PC-3 (cell line): ENCODE measurements around the gene TIMM44. TPM values are rescaled to one million over a fixed set of nuclear protein-coding genes. Genes with fewer than 3 reads are reported as not detected.

Experiments used
- ATAC-seq: fragments of 200-7000 bp; cut with Tn5 transposase; 2 replicates; pipeline ENCODE4 v1.9.1; 2020; ENCODE audit warnings: mild to moderate bottlenecking, moderate library complexity
- BruUV-seq: library from RNA; stranded (reverse); fragments of 400-500 nt; replicated peaks from 2 replicates; lab custom pipeline; 2021; lab: Mats Ljungman, UMichigan
- CTCF ChIA-PET: fragments of 300-600 bp; sonication (Branson Sonifier 250); formaldehyde crosslinking; loops from one replicate; lab custom pipeline; 2022; ENCODE audit warnings: antibody characterized with exemption; lab: Charles Lee
- POLR2A ChIA-PET: fragments of 300-600 bp; sonication (Branson Sonifier 250); formaldehyde crosslinking; loops from one replicate; lab custom pipeline; 2022; ENCODE audit warnings: antibody characterized with exemption; ENCODE audit not compliant: unreplicated experiment; lab: Charles Lee
- DNase-seq: peaks from one replicate; pipeline ENCODE4 v3.0.0-alpha.2; 2015
- H2AFZ ChIP-seq: fragments of 300-600 bp; sonication (generic); 2 replicates; pipeline ENCODE4 v1.6.0; 2016; ENCODE audit warnings: antibody characterized with exemption, low read length
- H3F3A ChIP-seq: fragments of 300-600 bp; sonication (generic); one replicate; pipeline ENCODE4 v1.6.0; 2017; ENCODE audit warnings: antibody characterized with exemption, low read length, control low read depth, mild to moderate bottlenecking; ENCODE audit not compliant: unreplicated experiment
- H3K27ac ChIP-seq: fragments of 300-600 bp; sonication (generic); 2 replicates; pipeline ENCODE4 v1.5.1; 2016; ENCODE audit warnings: mild to moderate bottlenecking, low read length
- H3K27me3 ChIP-seq: fragments of 300-600 bp; sonication (generic); 2 replicates; pipeline ENCODE4 v1.6.1; 2016; ENCODE audit warnings: low read length, mixed read lengths
- H3K36me3 ChIP-seq: fragments of 300-600 bp; sonication (generic); 2 replicates; pipeline ENCODE4 v1.6.1; 2016; ENCODE audit warnings: low read depth, mixed run types, low read length, mixed read lengths
- H3K4me1 ChIP-seq: fragments of 300-600 bp; sonication (generic); 2 replicates; pipeline ENCODE4 v1.5.1; 2016; ENCODE audit warnings: low read length; ENCODE audit not compliant: insufficient read depth
- H3K4me2 ChIP-seq: fragments of 300-600 bp; sonication (generic); 2 replicates; pipeline ENCODE4 v1.6.0; 2016; ENCODE audit warnings: low read length
- H3K4me3 ChIP-seq: fragments of 300-600 bp; sonication (generic); 2 replicates; pipeline ENCODE4 v1.5.1; 2016; ENCODE audit warnings: mild to moderate bottlenecking, low read length, mixed read lengths
- H3K79me2 ChIP-seq: fragments of 300-600 bp; sonication (generic); 2 replicates; pipeline ENCODE4 v1.6.1; 2017; ENCODE audit warnings: low read length, mixed read lengths
- H3K9ac ChIP-seq: fragments of 300-600 bp; sonication (generic); 2 replicates; pipeline ENCODE4 v1.6.0; 2016; ENCODE audit warnings: mild to moderate bottlenecking, low read length
- H3K9me2 ChIP-seq: fragments of 300-600 bp; sonication (generic); replicated peaks from 2 replicates; pipeline ENCODE4 v1.6.1; 2016; ENCODE audit warnings: mixed run types, low read length, mixed read lengths
- H3K9me3 ChIP-seq: fragments of 300-600 bp; sonication (generic); 2 replicates; pipeline ENCODE4 v1.6.1; 2016; ENCODE audit warnings: low read length, mixed read lengths
- H4K20me1 ChIP-seq: fragments of 300-600 bp; sonication (generic); 2 replicates; pipeline ENCODE4 v1.6.1; 2016; ENCODE audit warnings: low read length, mixed read lengths
- CTCF ChIP-seq: fragments of 300-600 bp; sonication (generic); conservative IDR thresholded peaks from 2 replicates; pipeline ENCODE4 v1.5.1; 2017; ENCODE audit warnings: antibody characterized with exemption, low read depth, mild to moderate bottlenecking, low read length
- EZH2 ChIP-seq: fragments of 300-600 bp; sonication (generic); IDR thresholded peaks from one replicate; pipeline ENCODE4 v1.6.1; 2017; ENCODE audit warnings: antibody characterized with exemption, mild to moderate bottlenecking, low read length; ENCODE audit not compliant: unreplicated experiment
- EZH2phosphoT487 ChIP-seq: fragments of 300-600 bp; sonication (generic); IDR thresholded peaks from 2 replicates; pipeline ENCODE4 v1.6.1; 2018; ENCODE audit warnings: mild to moderate bottlenecking, antibody characterized with exemption, low read length, borderline replicate concordance
- intact Hi-C: fragments of 100-400 bp; cut with micrococcal nuclease; formaldehyde crosslinking; loops from 2 replicates; pipeline ENCODE4 v1.9.0; 2023
- total RNA-seq: library from RNA; depleted of rRNA; stranded (reverse); fragments of >200 nt; gene quantifications from 2 replicates; pipeline ENCODE4 v1.2.3, GENCODE V29; 2014

TIMM44 gene
- total RNA-seq, 1 experiment from 2014 or later = 191 TPM

- ChIA-PET POLR2A (no interaction called here), CTCF (no interaction called here)
- no peaks in the 10 kb centered on the region for H3F3A ChIP-seq
- H3K79me2 ChIP-seq = 0 out of 2 replicates have a peak, but pooled peaks cover 5% of the 10 kb centered on the region
- ATAC-seq = no peak
- H3K4me2 ChIP-seq = peak overlapping the region; percentile 79
- intact Hi-C loops = loop anchor here (5.0 kb wide), 1 partner anchor 72 kb away; no protein-coding TSS in a partner anchor
- H3K27ac ChIP-seq = no peak overlapping the region
- no TSS peak for BruUV-seq
- peak overlapping the region; percentile 55; the same call in 1 of the 2 replicates for H3K4me3 ChIP-seq
- H3K9me3 ChIP-seq = no peaks in the 10 kb centered on the region
- no peaks in the 10 kb centered on the region for H3K9me2 ChIP-seq
- DNase-seq = no peak
- no peak overlapping the region for H3K9ac ChIP-seq
- peaks cover 46% of the 10 kb centered on the region for H3K4me1 ChIP-seq
- 0 out of 2 replicates have a peak, but pooled peaks cover 9% of the 10 kb centered on the region for H4K20me1 ChIP-seq
- H2AFZ ChIP-seq = no peak overlapping the region
- no peaks in the 10 kb centered on the region; the same call in 1 of the 2 replicates for H3K36me3 ChIP-seq
- H3K27me3 ChIP-seq = no peaks in the 10 kb centered on the region
- TF ChIP-seq CTCF (no peak), EZH2phosphoT487 (no peak), EZH2 (no peak)
These were observed 18.8 kb downstream of the TIMM44 start for GRCh38 chr19:7924651-7925170.

GRCh38 chr19:7924241-7924640 lies 19.2 kb downstream of the TIMM44 start:
- no peak for TF ChIP-seq EZH2
- no peak for TF ChIP-seq EZH2phosphoT487
- TF ChIP-seq CTCF = no peak
- DNase-seq = no peak
- ChIA-PET POLR2A (interaction anchor here (0.6 kb wide), 1 partner anchor 482 kb away, joined by 34 read pairs; no protein-coding TSS in a partner anchor), CTCF (interaction anchor here (0.6 kb wide), 1 partner anchor 195 kb away, joined by 3 read pairs; no protein-coding TSS in a partner anchor)
- H3K4me1 ChIP-seq = peaks cover 43% of the 10 kb centered on the region
- H3K79me2 ChIP-seq = 0 out of 2 replicates have a peak, but pooled peaks cover 5% of the 10 kb centered on the region
- H3F3A ChIP-seq = no peaks in the 10 kb centered on the region
- 0 out of 2 replicates have a peak, but pooled peaks cover 9% of the 10 kb centered on the region for H4K20me1 ChIP-seq
- BruUV-seq = no TSS peak
- H2AFZ ChIP-seq = no peak overlapping the region
- ATAC-seq = no peak
- H3K9me3 ChIP-seq = no peaks in the 10 kb centered on the region
- H3K36me3 ChIP-seq = no peaks in the 10 kb centered on the region; the same call in 1 of the 2 replicates
- no peaks in the 10 kb centered on the region for H3K27me3 ChIP-seq
- intact Hi-C loops = no loop called here
- H3K9ac ChIP-seq = no peak overlapping the region
- H3K4me2 ChIP-seq = no peak overlapping the region
- H3K9me2 ChIP-seq = no peaks in the 10 kb centered on the region
- no peak overlapping the region for H3K4me3 ChIP-seq
- H3K27ac ChIP-seq = no peak overlapping the region
